Stimulated activated CD4-positive, alpha-beta T cell treated with anti-CD3 and anti-CD28 coated beads, Interleukin-1b, Interleukin-23, amount 100 ng/mL, for 4 hours (primary cell): ENCODE results near the gene KIAA0825.

ENCODE experiments used
- DNase-seq, 2 donors: peaks; one replicate each; pipeline ENCODE4 v3.0.0-alpha.2; 2020; ENCODE audit warnings: low read depth in 2 of 2

The KIAA0825 gene, protein sequence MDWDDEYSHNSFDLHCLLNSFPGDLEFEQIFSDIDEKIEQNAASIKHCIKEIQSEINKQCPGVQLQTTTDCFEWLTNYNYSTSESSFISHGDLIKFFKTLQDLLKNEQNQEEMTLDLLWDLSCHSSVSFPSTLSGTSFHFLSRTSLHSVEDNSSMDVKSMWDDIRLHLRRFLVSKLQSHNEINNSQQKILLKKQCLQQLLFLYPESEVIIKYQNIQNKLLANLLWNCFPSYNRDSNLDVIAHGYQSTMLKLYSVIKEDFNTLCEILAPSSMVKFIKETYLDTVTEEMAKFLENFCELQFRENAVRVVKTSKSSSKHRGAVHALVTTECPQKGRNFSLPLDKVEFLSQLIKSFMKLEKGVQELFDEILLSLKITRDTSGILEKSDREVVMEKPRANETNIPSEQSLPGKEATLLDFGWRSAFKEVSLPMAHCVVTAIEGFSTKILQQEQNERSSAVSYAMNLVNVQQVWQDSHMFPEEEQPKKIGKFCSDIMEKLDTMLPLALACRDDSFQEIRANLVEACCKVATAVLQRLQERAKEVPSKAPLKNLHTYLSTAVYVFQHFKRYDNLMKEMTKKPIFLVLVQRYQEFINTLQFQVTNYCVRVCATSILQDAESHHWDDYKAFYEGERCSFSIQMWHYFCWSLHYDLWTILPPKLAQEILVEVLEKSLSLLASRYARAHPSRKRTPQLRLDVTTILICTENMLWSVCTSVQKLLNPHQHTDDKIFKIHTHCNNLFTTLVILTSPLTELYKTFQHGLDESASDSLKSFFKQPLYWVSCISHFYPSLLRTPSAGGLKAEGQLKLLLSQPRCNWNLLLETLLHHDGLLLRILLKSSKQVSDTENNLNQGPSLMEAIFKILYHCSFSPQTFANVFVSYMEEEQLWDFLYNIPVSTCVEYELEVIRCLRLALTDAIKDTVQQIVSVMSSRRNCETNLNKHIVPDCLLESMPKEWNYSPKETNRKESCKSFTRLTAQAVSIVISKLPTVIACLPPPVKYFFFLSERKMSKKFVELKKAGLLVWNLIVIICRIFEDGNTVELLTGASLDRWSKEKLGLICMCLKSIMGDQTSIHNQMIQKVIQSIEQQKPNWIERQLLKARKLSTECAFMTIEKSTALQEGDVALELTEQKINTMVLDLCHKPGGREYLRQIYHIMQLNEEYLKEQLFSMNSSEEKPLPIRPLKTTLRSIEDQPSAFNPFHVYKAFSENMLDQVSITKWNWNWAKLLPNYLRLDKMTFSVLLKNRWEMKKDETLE (N-terminal part only)

GRCh38 chr5:94618493-94619328 lies at the start of gene KIAA0825, which contains the start of gene SLF1:
Gene KIAA0825, minus strand, starts transcription at chr5:94618604. Its CDS starts 81,478 bp downstream, at chr5:94537126.
Gene SLF1, plus strand, starts transcription at chr5:94618669. Its CDS starts 10,142 bp downstream, at chr5:94628811.
- DNase-seq, result peak; percentile 72 to 75

- no peak for DNase-seq
These were observed 49.5 kb upstream of the KIAA0825 start for GRCh38 chr5:94667937-94668336.

GRCh38 chr5:94661086-94661485 lies 42.7 kb upstream of the KIAA0825 start:
- DNase-seq, result no peak

DNA sequence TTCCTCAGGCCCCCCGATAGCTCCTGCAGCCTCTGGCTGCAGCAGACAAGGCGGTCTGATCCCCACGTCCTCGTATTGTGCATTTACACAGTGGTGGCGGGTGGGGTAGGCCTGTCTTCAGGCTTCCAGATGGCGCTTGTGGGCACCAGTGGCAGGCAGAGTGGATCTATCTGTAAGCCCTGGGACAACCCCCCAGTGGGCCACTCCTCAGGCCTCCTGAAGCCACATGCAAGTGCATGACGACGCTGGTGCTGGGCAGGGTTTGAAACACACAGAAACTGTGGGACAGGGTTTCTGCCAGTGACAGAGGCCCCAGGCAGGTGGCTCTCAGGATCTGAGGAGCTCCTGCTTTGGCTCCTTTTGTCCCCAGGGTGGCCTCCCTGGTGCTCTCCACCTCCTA lies 42.1 kb upstream of the KIAA0825 start:
- no peak for DNase-seq

- no peak for DNase-seq
These were observed 39.9 kb upstream of the KIAA0825 start for GRCh38 chr5:94658272-94658671.

- DNase-seq, result no peak
These were observed 31.5 kb upstream of the KIAA0825 start for GRCh38 chr5:94649874-94650273.

DNA sequence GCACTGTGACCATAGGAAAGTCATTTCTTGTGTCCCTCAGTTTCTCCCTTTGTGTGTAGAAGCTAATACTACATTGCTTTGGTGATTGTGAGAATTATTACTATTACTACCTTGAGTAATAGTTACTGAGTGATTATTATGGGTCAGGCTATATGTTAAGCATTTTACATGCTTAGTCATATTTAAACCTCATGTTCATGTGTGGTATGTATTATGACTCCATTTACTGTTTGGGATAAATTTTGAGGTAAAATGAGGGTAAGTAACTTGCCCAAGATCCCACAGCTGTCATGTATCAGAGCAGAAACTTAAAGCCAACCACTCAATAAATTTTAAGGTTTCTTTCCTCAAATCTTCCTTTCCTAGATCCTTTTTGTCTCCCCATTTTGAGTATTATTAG lies 28.4 kb upstream of the KIAA0825 start:
- DNase-seq, result no peak

GRCh38 chr5:94645053-94645452 lies 26.6 kb upstream of the KIAA0825 start:
- DNase-seq, result no peak

GRCh38 chr5:94640176-94640575 lies 21.8 kb upstream of the KIAA0825 start:
- DNase-seq, result no peak

GRCh38 chr5:94632024-94632423 lies 13.6 kb upstream of the KIAA0825 start:
- no peak for DNase-seq

DNA sequence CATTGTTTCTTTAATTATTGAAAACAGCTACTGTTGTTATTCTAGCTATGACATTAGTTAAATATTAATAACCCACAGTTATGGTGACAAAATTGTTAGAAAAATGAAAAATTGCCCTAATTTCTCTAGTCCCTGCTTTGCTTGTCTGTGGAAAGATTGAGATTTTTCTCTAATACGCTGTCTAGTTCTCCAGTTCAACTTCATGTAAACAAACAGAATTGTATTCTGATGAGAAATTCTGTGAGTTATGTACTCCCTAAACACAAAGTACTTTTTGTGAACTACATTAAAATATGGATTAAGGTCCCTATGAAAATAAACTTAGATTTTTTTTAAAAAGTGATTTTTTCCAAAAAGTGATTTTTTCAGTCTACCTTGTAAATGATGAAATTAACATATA lies 8.8 kb upstream of the KIAA0825 start:
- DNase-seq, result no peak

DNA sequence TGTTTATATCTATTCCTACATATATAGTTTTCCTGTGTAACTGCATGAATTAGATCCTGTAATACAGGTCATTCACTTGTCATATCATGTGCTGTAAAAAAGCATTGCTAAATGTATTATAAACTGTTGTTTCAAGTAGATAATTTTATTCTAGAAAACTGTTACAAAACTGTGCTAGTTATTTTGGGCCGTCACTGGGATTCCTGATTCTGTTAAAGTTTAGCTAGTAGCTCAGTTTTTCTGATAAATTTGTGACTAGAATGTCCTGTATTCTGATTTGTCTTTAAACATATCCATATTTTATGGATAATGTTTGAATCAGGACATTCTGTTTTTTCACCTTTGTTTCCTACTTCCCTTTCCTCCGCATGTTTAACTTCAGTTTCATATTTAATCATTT lies 5.5 kb upstream of the KIAA0825 start:
- DNase-seq, result no peak

- no peak for DNase-seq
These were observed 4.6 kb upstream of the KIAA0825 start for GRCh38 chr5:94623011-94623410.

GRCh38 chr5:94621763-94622162 lies 3.4 kb upstream of the KIAA0825 start:
- DNase-seq, result no peak

- DNase-seq, result no peak
These were observed 1.9 kb upstream of the KIAA0825 start for GRCh38 chr5:94620256-94620655.

DNA sequence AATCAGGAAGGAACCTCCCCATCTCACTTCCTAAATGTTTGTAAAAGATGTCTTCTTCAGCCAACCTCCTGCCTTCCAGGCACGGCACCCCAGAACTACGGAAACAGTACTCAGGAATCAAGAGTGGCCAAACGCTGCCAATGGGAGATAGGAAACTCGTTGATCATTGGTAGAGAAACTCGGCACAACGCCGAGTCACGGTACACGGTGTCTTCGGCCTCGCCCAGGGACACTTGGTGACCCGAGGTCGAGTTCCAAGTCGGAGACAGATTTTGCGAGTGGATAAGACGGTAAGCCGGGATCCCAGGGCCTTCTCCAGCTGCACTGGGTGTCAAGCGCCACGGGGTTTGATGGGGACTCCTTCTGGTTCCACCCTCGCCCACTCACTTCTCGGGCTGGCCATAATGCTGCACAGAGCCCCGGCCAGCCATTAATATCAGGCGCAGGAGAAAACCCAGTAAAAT lies 343 bp downstream of the KIAA0825 start:
- DNase-seq, result no peak

DNA sequence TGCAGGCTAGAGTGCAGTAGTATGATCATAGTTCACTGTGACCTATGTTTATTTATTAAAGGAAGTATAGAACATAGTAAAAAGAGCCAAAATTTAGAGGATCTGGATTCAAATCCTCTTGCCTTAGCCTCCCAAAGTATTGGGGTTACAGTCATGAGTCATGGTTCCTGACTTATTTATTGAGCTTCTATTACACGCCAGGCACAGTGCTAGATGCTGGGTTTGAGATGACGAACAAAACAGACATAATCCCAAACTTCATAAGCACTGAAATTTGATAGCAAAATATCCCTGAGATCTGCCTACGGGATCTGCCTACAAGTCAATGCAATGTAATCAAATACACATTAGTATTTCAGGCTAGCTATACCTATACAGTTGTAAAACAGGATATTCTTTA lies 2.5 kb downstream of the KIAA0825 start:
- DNase-seq, result no peak

DNA sequence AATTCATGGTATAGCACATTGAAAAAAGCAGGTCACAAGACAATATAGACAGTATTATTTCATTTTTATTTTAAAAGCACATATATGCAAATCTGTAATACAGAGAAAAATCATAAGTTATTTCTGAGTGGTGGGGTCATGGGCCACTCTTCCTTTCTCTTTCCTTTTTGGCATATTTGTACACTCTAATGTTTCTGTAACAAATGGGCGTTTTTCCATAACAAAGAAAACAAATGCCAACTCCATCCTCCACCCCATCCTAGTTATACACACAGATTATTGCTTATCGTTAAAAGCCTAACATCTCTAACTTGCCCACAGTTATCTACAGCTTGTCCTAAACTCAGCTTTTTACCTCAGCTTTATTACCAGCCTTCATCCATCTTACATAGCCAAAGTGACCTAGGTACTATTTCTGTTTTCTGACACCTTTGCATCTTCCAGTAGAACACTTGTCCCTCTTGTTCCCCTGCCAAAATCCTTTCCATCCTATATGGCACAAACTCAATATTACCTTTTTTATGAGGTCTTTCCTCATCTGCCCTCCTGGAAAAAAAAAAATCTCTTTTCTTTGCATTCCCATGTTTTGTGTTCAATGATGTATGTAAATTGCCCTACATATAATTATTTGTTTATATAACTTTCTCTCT lies 4.1 kb downstream of the KIAA0825 start:
- DNase-seq, result no peak

DNA sequence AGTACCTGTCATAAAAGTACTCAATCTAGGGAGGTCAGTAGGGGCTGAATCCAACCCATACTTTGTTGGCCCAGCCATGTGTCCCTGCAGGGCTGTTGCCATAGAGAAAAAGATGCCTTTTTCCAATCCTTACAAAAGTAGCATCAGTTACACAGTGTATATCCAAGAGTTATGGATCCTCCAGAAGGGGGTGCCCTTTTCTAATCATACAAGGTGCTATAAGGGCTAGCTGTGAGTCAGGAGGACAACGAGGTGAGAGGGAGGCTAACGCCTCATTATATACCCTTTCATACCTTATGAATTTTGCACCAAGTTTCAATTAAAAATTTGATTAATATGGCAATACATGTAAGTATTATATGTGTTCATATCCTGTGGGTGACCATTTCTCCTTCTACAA lies 4.8 kb downstream of the KIAA0825 start:
- no peak for DNase-seq

- no peak for DNase-seq
These were observed 23.0 kb downstream of the KIAA0825 start for GRCh38 chr5:94595281-94595840.
